Measurements from ENCODE around the gene PUM1.

- TF ChIP-seq CTCF (IDR thresholded peaks at IDR 0.05): no peak
- TF ChIP-seq POLR2A (IDR thresholded peaks at IDR 0.05): no peak
- TF ChIP-seq POLR2AphosphoS5 (IDR thresholded peaks at IDR 0.05; ENCODE audit: insufficient read depth in 1 of 2, low read depth in 1 of 2): no peak
Observed at GRCh38 chr1:30982431-30982830, 83.1 kb downstream of the PUM1 start.

All from vagina (tissue), 2 donors.